BLaER1 treated with 17β-estradiol and CSF1 and Interleukin-3, amounts not matched to agents 10 nM and 100 nM (cell line): ENCODE results near the gene MME.

Source experiments
- H3K27ac ChIP-seq, 11 experiments: shearing (Covaris generic); formaldehyde crosslinking; 2 replicates each; pipeline ENCODE4 v1.8.1; 2022
- H3K27me3 ChIP-seq, 11 experiments: shearing (Covaris generic); formaldehyde crosslinking; 2 replicates each; pipeline ENCODE4 v1.8.1; 2022
- H3K36me3 ChIP-seq, 11 experiments: shearing (Covaris generic); formaldehyde crosslinking; 2 replicates each; pipeline ENCODE4 v1.8.1; 2022
- H3K4me1 ChIP-seq, 10 experiments: shearing (Covaris generic); formaldehyde crosslinking; 2 replicates each; pipeline ENCODE4 v1.8.1; 2022
- H3K4me2 ChIP-seq, 11 experiments: shearing (Covaris generic); formaldehyde crosslinking; 2 replicates each; pipeline ENCODE4 v1.8.1; 2022
- H3K4me3 ChIP-seq, 10 experiments: shearing (Covaris generic); formaldehyde crosslinking; 2 replicates each; pipeline ENCODE4 v1.8.1; 2022
- H3K9ac ChIP-seq, 11 experiments: shearing (Covaris generic); formaldehyde crosslinking; 2 replicates each; pipeline ENCODE4 v1.8.1; 2022
- H3K9me3 ChIP-seq, 11 experiments: shearing (Covaris generic); formaldehyde crosslinking; replicated peaks in 1 of 11; 2 replicates each; pipeline ENCODE4 v1.8.1; 2022
- H4K20me1 ChIP-seq, 11 experiments: shearing (Covaris generic); formaldehyde crosslinking; 2 replicates each; pipeline ENCODE4 v1.8.1; 2022
- Cebpa-rat ChIP-seq, 11 experiments: shearing (Covaris generic); IDR thresholded peaks; 2 replicates each; pipeline ENCODE4 v1.8.1; 2022

MME gene

GRCh38 chr3:155093261-155093660 is 13.1 kb downstream of the MME start:
- Histone ChIP-seq H3K4me2 (peak overlapping the region in 9 of 11 experiments; percentile 24 to 58 (median 46); a peak in 14 of 22 replicates), H3K4me1 (peaks cover 17 to 32% (median 25%) of the 10 kb centered on the region in 10 experiments; a peak in 19 of 20 replicates), H3K27me3 (no peaks in the 10 kb centered on the region), H3K36me3 (no peaks in the 10 kb centered on the region), H3K27ac (no peak overlapping the region), H3K9ac (no peak overlapping the region), H3K4me3 (no peak overlapping the region), H3K9me3 (peaks cover 0 to 33% (median 26%) of the 10 kb centered on the region in 11 experiments; a peak in 20 of 22 replicates), H4K20me1 (no peaks in the 10 kb centered on the region)
- no peak for TF ChIP-seq Cebpa-rat (IDR thresholded peaks at IDR 0.05)

GRCh38 chr3:155096303-155097008 is 16.3 kb downstream of the MME start:
- Histone ChIP-seq H3K4me1 (peaks cover 17 to 26% (median 24%) of the 10 kb centered on the region in 10 experiments; a peak in 19 of 20 replicates), H3K9ac (no peak overlapping the region), H3K27me3 (no peaks in the 10 kb centered on the region), H3K27ac (no peak overlapping the region), H3K36me3 (no peaks in the 10 kb centered on the region), H4K20me1 (no peaks in the 10 kb centered on the region), H3K4me2 (peak overlapping the region in 7 of 11 experiments; percentile 0 to 47 (median 22); a peak in 7 of 22 replicates), H3K9me3 (peaks cover 9 to 55% (median 46%) of the 10 kb centered on the region in 11 experiments; a peak in 20 of 22 replicates), H3K4me3 (no peak overlapping the region)
- TF ChIP-seq Cebpa-rat (IDR thresholded peaks at IDR 0.05): no peak

- Histone ChIP-seq H3K9me3 (peaks cover 9 to 57% (median 47%) of the 10 kb centered on the region in 11 experiments; a peak in 20 of 22 replicates), H3K36me3 (no peaks in the 10 kb centered on the region), H3K27ac (no peak overlapping the region), H3K4me2 (peak overlapping the region in 9 of 11 experiments; percentile 0 to 47 (median 22); a peak in 7 of 22 replicates), H3K9ac (no peak overlapping the region), H3K4me3 (no peak overlapping the region), H3K27me3 (no peaks in the 10 kb centered on the region), H3K4me1 (peaks cover 17 to 28% (median 25%) of the 10 kb centered on the region in 10 experiments; a peak in 19 of 20 replicates), H4K20me1 (no peaks in the 10 kb centered on the region)
- 0 out of 22 replicates have a peak, but pooled peaks of 2 of the 11 experiments have one; percentile 8 to 16 for TF ChIP-seq Cebpa-rat (IDR thresholded peaks at IDR 0.05)
Observed at GRCh38 chr3:155097009-155097349, 16.9 kb downstream of the MME start.

GRCh38 chr3:155101398-155101797 is 21.3 kb downstream of the MME start:
- no peak for TF ChIP-seq Cebpa-rat (IDR thresholded peaks at IDR 0.05)
- peaks cover 5 to 15% (median 12%) of the 10 kb centered on the region in 10 experiments; a peak in 15 of 20 replicates for H3K4me1 ChIP-seq
- no peak overlapping the region for H3K9ac ChIP-seq
- peak overlapping the region in 4 of 11 experiments; percentile 11 to 45 (median 27); a peak in 3 of 22 replicates for H3K4me2 ChIP-seq
- no peak overlapping the region for H3K27ac ChIP-seq
- H4K20me1 ChIP-seq: no peaks in the 10 kb centered on the region
- H3K36me3 ChIP-seq: no peaks in the 10 kb centered on the region
- H3K27me3 ChIP-seq: no peaks in the 10 kb centered on the region
- H3K9me3 ChIP-seq: peaks cover 9 to 75% (median 58%) of the 10 kb centered on the region in 11 experiments; a peak in 20 of 22 replicates
- no peak overlapping the region for H3K4me3 ChIP-seq

GRCh38 chr3:155102329-155102728 is 22.2 kb downstream of the MME start:
- Histone ChIP-seq H3K4me2 (no peak overlapping the region), H3K9me3 (peaks cover 8 to 77% (median 55%) of the 10 kb centered on the region in 11 experiments; a peak in 20 of 22 replicates), H3K27me3 (no peaks in the 10 kb centered on the region), H3K4me3 (no peak overlapping the region), H3K9ac (no peak overlapping the region), H3K27ac (no peak overlapping the region), H4K20me1 (no peaks in the 10 kb centered on the region), H3K4me1 (peaks cover 2 to 9% (median 4%) of the 10 kb centered on the region in 10 experiments; a peak in 14 of 20 replicates), H3K36me3 (no peaks in the 10 kb centered on the region)
- TF ChIP-seq Cebpa-rat (IDR thresholded peaks at IDR 0.05): no peak

GRCh38 chr3:155103686-155104085 is 23.6 kb downstream of the MME start:
- H3K4me3 ChIP-seq: no peak overlapping the region
- H3K27me3 ChIP-seq: no peaks in the 10 kb centered on the region
- no peak overlapping the region for H3K9ac ChIP-seq
- no peak overlapping the region for H3K4me2 ChIP-seq
- no peak for TF ChIP-seq Cebpa-rat (IDR thresholded peaks at IDR 0.05)
- peaks cover 0 to 10% (median under 1%) of the 10 kb centered on the region in 10 experiments; a peak in 5 of 20 replicates for H3K4me1 ChIP-seq
- H3K27ac ChIP-seq: no peak overlapping the region
- no peaks in the 10 kb centered on the region; a peak in 1 of 22 replicates for H3K36me3 ChIP-seq
- H3K9me3 ChIP-seq: peaks cover 0 to 77% (median 54%) of the 10 kb centered on the region in 11 experiments; a peak in 20 of 22 replicates
- H4K20me1 ChIP-seq: no peaks in the 10 kb centered on the region

- Histone ChIP-seq H3K9me3 (peaks cover 0 to 60% (median 41%) of the 10 kb centered on the region in 11 experiments; a peak in 20 of 22 replicates), H3K4me3 (no peak overlapping the region), H3K9ac (no peak overlapping the region), H3K4me2 (no peak overlapping the region), H3K27me3 (no peaks in the 10 kb centered on the region), H3K27ac (no peak overlapping the region), H3K4me1 (peaks cover 4 to 34% (median 25%) of the 10 kb centered on the region in 10 experiments), H4K20me1 (no peaks in the 10 kb centered on the region), H3K36me3 (no peaks in the 10 kb centered on the region; a peak in 1 of 22 replicates)
- no peak for TF ChIP-seq Cebpa-rat (IDR thresholded peaks at IDR 0.05)
Observed at GRCh38 chr3:155106119-155106518, 26.0 kb downstream of the MME start.

- no peaks in the 10 kb centered on the region; a peak in 1 of 22 replicates for H3K36me3 ChIP-seq
- no peak for TF ChIP-seq Cebpa-rat (IDR thresholded peaks at IDR 0.05)
- peaks cover 0 to 44% (median 31%) of the 10 kb centered on the region in 11 experiments; a peak in 20 of 22 replicates for H3K9me3 ChIP-seq
- H3K4me3 ChIP-seq: peak overlapping the region in 1 of 10 experiments; percentile 47; a peak in 1 of 20 replicates
- H3K27ac ChIP-seq: peak overlapping the region in 7 of 11 experiments; percentile 55 to 77 (median 72); a peak in 13 of 22 replicates
- H4K20me1 ChIP-seq: no peaks in the 10 kb centered on the region
- peak overlapping the region in 10 of 11 experiments; percentile 19 to 87 (median 69); a peak in 18 of 22 replicates for H3K4me2 ChIP-seq
- H3K9ac ChIP-seq: peak overlapping the region in 4 of 11 experiments; percentile 26 to 60 (median 51); a peak in 5 of 22 replicates
- H3K27me3 ChIP-seq: no peaks in the 10 kb centered on the region
- peaks cover 14 to 69% (median 60%) of the 10 kb centered on the region in 10 experiments for H3K4me1 ChIP-seq
Observed at GRCh38 chr3:155110022-155110421, 29.9 kb downstream of the MME start.
